ENCODE results near the gene CCDC192. TPM values are rescaled to one million over a fixed set of nuclear protein-coding genes. Genes with fewer than 3 reads are reported as not detected.
A peak's percentile ranks its signal among the peaks of the same experiment; 100 is the strongest.

CCDC192 gene
- not detected for total RNA-seq (2013)
- polyA plus RNA-seq (not detected), polyA minus RNA-seq (not detected in 2 replicates), total RNA-seq (0 to 0.75 (median 0) reads per million in 11 experiments)

DNA sequence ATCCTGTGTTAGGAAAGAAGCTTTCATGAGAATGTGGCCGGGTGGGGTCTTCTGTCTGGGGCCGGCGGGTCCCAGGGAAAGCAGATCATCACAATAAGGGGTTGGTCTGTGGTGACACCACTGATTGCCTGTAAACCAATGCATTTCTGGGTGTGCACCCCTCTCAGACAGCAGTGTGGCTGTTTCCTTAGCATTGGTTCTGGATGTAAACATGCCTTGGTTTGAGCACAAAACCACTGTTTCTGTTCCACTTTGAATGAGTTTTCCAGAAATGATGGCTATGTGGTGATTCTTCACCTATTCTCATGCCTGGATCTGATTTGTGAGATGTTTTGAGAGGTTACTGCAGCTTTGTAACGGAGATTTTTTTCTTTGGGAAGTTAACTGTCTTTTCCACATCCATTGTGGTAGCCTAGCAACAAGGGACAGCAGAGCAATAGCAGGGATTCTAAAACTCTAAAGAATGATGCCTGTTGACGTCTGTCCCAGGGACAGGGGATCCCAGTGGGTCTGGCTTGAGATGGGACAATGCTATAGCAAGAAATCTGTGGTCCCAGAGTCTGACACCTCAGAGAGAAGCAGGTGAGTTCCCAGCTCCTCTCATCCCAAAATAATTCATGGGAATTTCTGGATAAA lies at the start of gene CCDC192:
Gene CCDC192, plus strand, starts transcription at position 466 of the 636 bp plus-strand sequence. Its CDS starts 55 bp downstream, at position 521.
- peaks cover 0 to 1% (median 0%) of the 10 kb centered on the region in 3 donors for H3K27me3 Mint-ChIP-seq (ENCODE audit: low read depth in 3 of 3)
- Histone ChIP-seq H4K20me1 (ENCODE audit: insufficient read depth, low read length) (no peaks in the 10 kb centered on the region), H3K9me3 (replicated peaks in 1 of 2; ENCODE audit: control insufficient read depth in 1 of 2, insufficient read depth in 1 of 2, low read length in 2 of 2) (no peaks in the 10 kb centered on the region), H3K4me2 (replicated peaks; ENCODE audit: extremely low read depth, low read length, poor library complexity, severe bottlenecking) (no peak within 1 kb of the TSS), H3K9ac (ENCODE audit: insufficient read depth, low read length, poor library complexity, severe bottlenecking) (no peak within 1 kb of the TSS), H3K27me3 (ENCODE audit: control insufficient read depth in 2 of 2, insufficient read depth in 2 of 2, low read length in 2 of 2) (no peaks in the 10 kb centered on the region), H3K79me2 (ENCODE audit: insufficient read depth, low read length) (no peaks in the 10 kb centered on the region), H3K4me1 (ENCODE audit: control insufficient read depth in 1 of 2, insufficient read depth in 2 of 2, low read length in 2 of 2) (peaks cover 0 to 6% of the 10 kb centered on the region in 2 donors), H3K4me3 (replicated peaks in 1 of 3; ENCODE audit: low read depth in 2 of 3, low read length in 3 of 3) (no peak within 1 kb of the TSS), H3K27ac (ENCODE audit: low read depth in 1 of 2, low read length in 2 of 2) (no peak within 1 kb of the TSS), H2AFZ (ENCODE audit: insufficient read depth, low read depth, low read length, poor library complexity, severe bottlenecking) (no peak within 1 kb of the TSS), H3K36me3 (replicated peaks in 1 of 2; ENCODE audit: control insufficient read depth in 1 of 2, insufficient read depth in 2 of 2, low read length in 2 of 2) (no peaks in the 10 kb centered on the region)
- intact Hi-C loops (cut with micrococcal nuclease), result no loop called here
- TF ChIP-seq, protein P1, sequence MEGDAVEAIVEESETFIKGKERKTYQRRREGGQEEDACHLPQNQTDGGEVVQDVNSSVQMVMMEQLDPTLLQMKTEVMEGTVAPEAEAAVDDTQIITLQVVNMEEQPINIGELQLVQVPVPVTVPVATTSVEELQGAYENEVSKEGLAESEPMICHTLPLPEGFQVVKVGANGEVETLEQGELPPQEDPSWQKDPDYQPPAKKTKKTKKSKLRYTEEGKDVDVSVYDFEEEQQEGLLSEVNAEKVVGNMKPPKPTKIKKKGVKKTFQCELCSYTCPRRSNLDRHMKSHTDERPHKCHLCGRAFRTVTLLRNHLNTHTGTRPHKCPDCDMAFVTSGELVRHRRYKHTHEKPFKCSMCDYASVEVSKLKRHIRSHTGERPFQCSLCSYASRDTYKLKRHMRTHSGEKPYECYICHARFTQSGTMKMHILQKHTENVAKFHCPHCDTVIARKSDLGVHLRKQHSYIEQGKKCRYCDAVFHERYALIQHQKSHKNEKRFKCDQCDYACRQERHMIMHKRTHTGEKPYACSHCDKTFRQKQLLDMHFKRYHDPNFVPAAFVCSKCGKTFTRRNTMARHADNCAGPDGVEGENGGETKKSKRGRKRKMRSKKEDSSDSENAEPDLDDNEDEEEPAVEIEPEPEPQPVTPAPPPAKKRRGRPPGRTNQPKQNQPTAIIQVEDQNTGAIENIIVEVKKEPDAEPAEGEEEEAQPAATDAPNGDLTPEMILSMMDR (IDR thresholded peaks at IDR 0.05), result no peak
- H3K36me3 Mint-ChIP-seq, result no peaks in the 10 kb centered on the region
- WGBS (ENCODE audit: insufficient coverage), result 58% methylated on average over 4 of the region's 5 CpGs
- H3K4me1 Mint-ChIP-seq, result peaks cover 8% of the 10 kb centered on the region
- no peak for DNase-seq
- peak within 1 kb of the TSS in 3 of 7 donors; percentile 13 to 48 (median 30) for H3K27ac Mint-ChIP-seq
- H3K9me3 Mint-ChIP-seq, result peaks cover 0 to 2% (median 0%) of the 10 kb centered on the region in 7 donors
- no peak within 1 kb of the TSS for H3K4me3 Mint-ChIP-seq

DNA sequence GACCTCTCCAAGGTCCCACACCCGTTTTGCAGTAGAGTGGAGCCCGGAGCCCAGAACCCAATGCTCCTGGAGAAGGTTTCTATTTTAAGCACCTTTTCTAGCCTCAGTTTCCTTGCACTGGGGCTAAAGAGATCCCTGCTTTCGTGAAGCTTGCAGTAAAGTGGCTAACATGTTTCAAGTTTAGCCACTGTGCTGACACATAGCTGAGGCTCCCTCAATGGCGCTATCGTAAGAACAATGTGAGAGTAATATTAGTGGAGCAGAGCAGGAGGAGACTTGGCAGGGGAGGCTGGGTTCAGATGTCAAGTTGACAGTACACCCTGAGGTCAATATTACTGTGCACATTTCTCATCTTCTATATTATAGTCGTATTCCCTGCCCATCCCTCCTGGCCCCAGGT lies 46.4 kb upstream of the CCDC192 start:
- H3K27me3 Mint-ChIP-seq (ENCODE audit: low read depth in 3 of 3), result peaks cover 0 to 4% (median 1%) of the 10 kb centered on the region in 3 donors
- no peak overlapping the region for H3K4me3 Mint-ChIP-seq
- H3K27me3 ChIP-seq (ENCODE audit: control insufficient read depth in 2 of 2, insufficient read depth in 2 of 2, low read length in 2 of 2), result no peaks in the 10 kb centered on the region
- intact Hi-C loops (cut with micrococcal nuclease), result no loop called here
- no peaks in the 10 kb centered on the region for H3K36me3 ChIP-seq (replicated peaks in 1 of 2; ENCODE audit: control insufficient read depth in 1 of 2, insufficient read depth in 2 of 2, low read length in 2 of 2)
- WGBS (ENCODE audit: insufficient coverage), result 87% methylated on average over 3 of the region's 6 CpGs
- no peak overlapping the region for H3K4me3 ChIP-seq (replicated peaks in 1 of 3; ENCODE audit: low read depth in 2 of 3, low read length in 3 of 3)
- H3K9me3 ChIP-seq (replicated peaks in 1 of 2; ENCODE audit: control insufficient read depth in 1 of 2, insufficient read depth in 1 of 2, low read length in 2 of 2), result no peaks in the 10 kb centered on the region
- no peaks in the 10 kb centered on the region for H3K79me2 ChIP-seq (ENCODE audit: insufficient read depth, low read length)
- peaks cover 0 to 3% (median 0%) of the 10 kb centered on the region in 7 donors for H3K9me3 Mint-ChIP-seq
- no peak overlapping the region for H3K9ac ChIP-seq (ENCODE audit: insufficient read depth, low read length, poor library complexity, severe bottlenecking)
- H3K27ac ChIP-seq (ENCODE audit: low read depth in 1 of 2, low read length in 2 of 2), result no peak overlapping the region
- no peaks in the 10 kb centered on the region for H3K4me1 Mint-ChIP-seq
- no peaks in the 10 kb centered on the region for H4K20me1 ChIP-seq (ENCODE audit: insufficient read depth, low read length)
- no peak overlapping the region for H3K4me2 ChIP-seq (replicated peaks; ENCODE audit: extremely low read depth, low read length, poor library complexity, severe bottlenecking)
- TF ChIP-seq, protein P1 (IDR thresholded peaks at IDR 0.05), result no peak
- H3K36me3 Mint-ChIP-seq, result no peaks in the 10 kb centered on the region
- H3K4me1 ChIP-seq (ENCODE audit: control insufficient read depth in 1 of 2, insufficient read depth in 2 of 2, low read length in 2 of 2), result no peaks in the 10 kb centered on the region
- H3K27ac Mint-ChIP-seq, result no peak overlapping the region
- no peak for DNase-seq
- no peak overlapping the region for H2AFZ ChIP-seq (ENCODE audit: insufficient read depth, low read depth, low read length, poor library complexity, severe bottlenecking)
